Measurements from ENCODE around the gene MRFAP1L1.
"Not testable (repeated sequence)": the region's sequence is repeated elsewhere in the genome, so short reads cannot be mapped to it uniquely, and the experiment has no call there.

- not testable (repeated sequence) for TF ChIP-seq KLF7 (tag by site-specific recombination; IDR thresholded peaks at IDR 0.05; ENCODE audit: borderline replicate concordance); ZNF335 (tag by site-specific recombination; conservative IDR thresholded peaks at IDR 0.05); ZNF777 (tag by site-specific recombination; IDR thresholded peaks at IDR 0.05; ENCODE audit: borderline replicate concordance)
These were observed 15.8 kb upstream of the MRFAP1L1 start for GRCh38 chr4:6725427-6725961.

Data from HEK293 (cell line).